ENCODE measurements around the gene CHD5.

- TF ChIP-seq TSHZ2 (CRISPR knock-in tag; IDR thresholded peaks at IDR 0.05) (no peak), PPARA (CRISPR knock-in tag; IDR thresholded peaks at IDR 0.05; ENCODE audit: borderline replicate concordance) (no peak), ZNF565 (CRISPR knock-in tag; conservative IDR thresholded peaks at IDR 0.05; ENCODE audit: low read depth) (no peak), ZNF70 (CRISPR knock-in tag; IDR thresholded peaks at IDR 0.05) (no peak), ISL1 (CRISPR knock-in tag; IDR thresholded peaks at IDR 0.05) (no peak), ARNTL (CRISPR knock-in tag; IDR thresholded peaks at IDR 0.05; ENCODE audit: borderline replicate concordance, low read depth) (no peak), RARB (CRISPR knock-in tag; IDR thresholded peaks at IDR 0.05) (no peak), CREB5 (CRISPR knock-in tag; IDR thresholded peaks at IDR 0.05; ENCODE audit: low read depth) (no peak), TCF4 (CRISPR knock-in tag; IDR thresholded peaks at IDR 0.05; ENCODE audit: borderline replicate concordance) (no peak), ZFP3 (CRISPR knock-in tag; IDR thresholded peaks at IDR 0.05) (no peak)
- TF ChIP-seq, protein P1, sequence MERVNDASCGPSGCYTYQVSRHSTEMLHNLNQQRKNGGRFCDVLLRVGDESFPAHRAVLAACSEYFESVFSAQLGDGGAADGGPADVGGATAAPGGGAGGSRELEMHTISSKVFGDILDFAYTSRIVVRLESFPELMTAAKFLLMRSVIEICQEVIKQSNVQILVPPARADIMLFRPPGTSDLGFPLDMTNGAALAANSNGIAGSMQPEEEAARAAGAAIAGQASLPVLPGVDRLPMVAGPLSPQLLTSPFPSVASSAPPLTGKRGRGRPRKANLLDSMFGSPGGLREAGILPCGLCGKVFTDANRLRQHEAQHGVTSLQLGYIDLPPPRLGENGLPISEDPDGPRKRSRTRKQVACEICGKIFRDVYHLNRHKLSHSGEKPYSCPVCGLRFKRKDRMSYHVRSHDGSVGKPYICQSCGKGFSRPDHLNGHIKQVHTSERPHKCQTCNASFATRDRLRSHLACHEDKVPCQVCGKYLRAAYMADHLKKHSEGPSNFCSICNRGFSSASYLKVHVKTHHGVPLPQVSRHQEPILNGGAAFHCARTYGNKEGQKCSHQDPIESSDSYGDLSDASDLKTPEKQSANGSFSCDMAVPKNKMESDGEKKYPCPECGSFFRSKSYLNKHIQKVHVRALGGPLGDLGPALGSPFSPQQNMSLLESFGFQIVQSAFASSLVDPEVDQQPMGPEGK (CRISPR knock-in tag; IDR thresholded peaks at IDR 0.05; ENCODE audit: borderline replicate concordance), result no peak
Measured at GRCh38 chr1:6102532-6102845, 77.6 kb downstream of the CHD5 start.

Data from SK-N-SH treated with all-trans-retinoic acid at 6 μM for 48 hours (cell line).